SK-N-SH (cell line): ENCODE data around the gene MT1H. TPM values are rescaled to one million over a fixed set of nuclear protein-coding genes. Genes with fewer than 3 reads are reported as not detected.

ENCODE experiments used
- CTCF ChIA-PET: fragments of 300-600, 350-600 bp; formaldehyde crosslinking; extraction: SDS; loops from one replicate; lab custom pipeline; 2021; lab: Yijun Ruan, JAX
- POLR2A ChIA-PET: fragments of 350-600 bp; sonication (Branson Sonifier 250); formaldehyde crosslinking; extraction: SDS; loops from one replicate; lab custom pipeline; 2020; ENCODE audit warnings: antibody characterized with exemption, inconsistent platforms; lab: Yijun Ruan, JAX
- DNase-seq: peaks from one replicate; pipeline ENCODE4 v3.0.0; 2012
- H2AFZ ChIP-seq: fragments of 200-600 bp; sonication (generic); 2 replicates; pipeline ENCODE4 v1.8.1; 2016; ENCODE audit warnings: antibody characterized with exemption, mild to moderate bottlenecking, low read depth
- H3F3A ChIP-seq: fragments of 200-600 bp; sonication (generic); replicated peaks from 2 replicates; pipeline ENCODE3; 2016; ENCODE audit warnings: antibody characterized with exemption, mild to moderate bottlenecking; ENCODE audit not compliant: insufficient read depth
- H3K27ac ChIP-seq, 2 experiments: fragments of 200-500 bp in 1 of 2; fragments of 200-600 bp in 1 of 2; sonication (Bioruptor generic) in 1 of 2; sonication (generic), shearing (Covaris generic) in 1 of 2; 2 replicates each; pipeline versions ENCODE4 v1.5.1 to v1.6.1; 2014 to 2016; ENCODE audit warnings: low read depth in 2 of 2, inconsistent platforms in 1 of 2, low read length in 1 of 2, mild to moderate bottlenecking in 1 of 2, mixed read lengths in 1 of 2
- H3K27me3 ChIP-seq: fragments of 200-600 bp; sonication (generic), shearing (Covaris generic); 2 replicates; pipeline ENCODE4 v1.6.1; 2016; ENCODE audit warnings: mixed run types; ENCODE audit not compliant: insufficient read depth
- H3K36me3 ChIP-seq, 2 experiments: fragments of 200-500 bp in 1 of 2; fragments of 200-600 bp in 1 of 2; sonication (Bioruptor generic) in 1 of 2; sonication (generic) in 1 of 2; replicated peaks in 1 of 2; 2 replicates each; pipeline versions ENCODE3 to v1.5.1; 2014 to 2016; ENCODE audit warnings: low read length in 1 of 2, mild to moderate bottlenecking in 1 of 2; ENCODE audit not compliant: insufficient read depth in 2 of 2, control insufficient read depth in 1 of 2
- H3K4me1 ChIP-seq, 2 experiments: fragments of 200-500 bp in 1 of 2; fragments of 200-600 bp in 1 of 2; sonication (Bioruptor generic) in 1 of 2; sonication (generic), shearing (Covaris generic) in 1 of 2; 2 replicates each; pipeline versions ENCODE4 v1.5.1 to v1.6.1; 2014 to 2016; ENCODE audit warnings: low read depth in 1 of 2, low read length in 1 of 2, mixed run types in 1 of 2; ENCODE audit not compliant: insufficient read depth in 2 of 2, control insufficient read depth in 1 of 2
- H3K4me2 ChIP-seq: fragments of 200-600 bp; sonication (generic), shearing (Covaris generic); 2 replicates; pipeline ENCODE4 v1.6.1; 2017; ENCODE audit warnings: mixed run types
- H3K4me3 ChIP-seq, 2 experiments: fragments of 200-500 bp in 1 of 2; fragments of 200-600 bp in 1 of 2; sonication (Bioruptor generic) in 1 of 2; sonication (generic), shearing (Covaris generic) in 1 of 2; 2 replicates each; pipeline versions ENCODE4 v1.5.1 to v1.8.1; 2014 to 2016; ENCODE audit warnings: low read depth in 2 of 2, inconsistent platforms in 1 of 2, low read length in 1 of 2, mild to moderate bottlenecking in 1 of 2, mixed read lengths in 1 of 2, moderate library complexity in 1 of 2
- H3K79me2 ChIP-seq: fragments of 200-600 bp; sonication (generic); 2 replicates; pipeline ENCODE4 v1.8.1; 2017; ENCODE audit warnings: mild to moderate bottlenecking; ENCODE audit not compliant: insufficient read depth
- H3K9ac ChIP-seq: fragments of 200-600 bp; sonication (generic); 2 replicates; pipeline ENCODE4 v1.6.1; 2017; ENCODE audit warnings: mixed run types
- H3K9me2 ChIP-seq: fragments of 200-600 bp; sonication (generic); 2 replicates; pipeline ENCODE4 v1.6.1; 2017; ENCODE audit warnings: mixed run types
- H3K9me3 ChIP-seq: fragments of 200-600 bp; sonication (generic); 2 replicates; pipeline ENCODE4 v1.6.1; 2017; ENCODE audit warnings: mixed run types, mild to moderate bottlenecking, moderate library complexity
- H4K20me1 ChIP-seq: fragments of 200-600 bp; sonication (generic); 2 replicates; pipeline ENCODE4 v1.6.1; 2017; ENCODE audit warnings: mild to moderate bottlenecking, mixed run types; ENCODE audit not compliant: insufficient read depth
- ELF1 ChIP-seq: IDR thresholded peaks from 2 replicates; pipeline ENCODE4 v1.4.0; 2012
- FOXM1 ChIP-seq: IDR thresholded peaks from 2 replicates; pipeline ENCODE4 v1.4.0; 2012; ENCODE audit warnings: low read depth, mild to moderate bottlenecking
- JUND ChIP-seq: IDR thresholded peaks from 2 replicates; pipeline ENCODE4 v1.4.0; 2012
- MAX ChIP-seq: IDR thresholded peaks from 2 replicates; pipeline ENCODE4 v1.4.0; 2012; ENCODE audit warnings: low read depth
- NFIC ChIP-seq: IDR thresholded peaks from 2 replicates; pipeline ENCODE4 v1.4.0; 2012; ENCODE audit warnings: borderline replicate concordance
- PBX3 ChIP-seq: IDR thresholded peaks from 2 replicates; pipeline ENCODE4; 2012
- POLR2AphosphoS5 ChIP-seq: IDR thresholded peaks from 2 replicates; pipeline ENCODE4 v1.6.1; 2012; ENCODE audit warnings: low read depth, low read length
- RAD21 ChIP-seq: IDR thresholded peaks from 2 replicates; pipeline ENCODE4 v1.6.1; 2012; ENCODE audit warnings: mild to moderate bottlenecking, low read length
- USF2 ChIP-seq: fragments of 150-350 bp; IDR thresholded peaks from 2 replicates; pipeline ENCODE4 v1.6.1; 2017; ENCODE audit warnings: antibody characterized with exemption, low read length, low read depth, borderline replicate concordance
- ZBTB33 ChIP-seq: IDR thresholded peaks from 2 replicates; pipeline ENCODE4 v1.4.0; 2012; ENCODE audit warnings: low read depth, borderline replicate concordance
- WGBS: methylation state at CpG from one replicate; pipeline ENCODE4 v1.1.6; 2017; ENCODE audit warnings: low lambda C conversion rate; 5-methylcytosine and 5-hydroxymethylcytosine counted together
- polyA plus RNA-seq, 3 experiments: library from polyadenylated mRNA; depleted of rRNA; stranded (reverse); fragments of >200 nt; gene quantifications; 2 replicates each; pipeline ENCODE4 v1.2.3, GENCODE V29; 2012

Gene MT1H
- polyA plus RNA-seq, 1 of the 3 experiments (the other 2 are of a cell fraction): not detected

GRCh38 chr16:56635441-56635967 lies 34.1 kb upstream of the MT1H start (continued):
- no peak for TF ChIP-seq USF2
- no peak for TF ChIP-seq MAX
- no peak for TF ChIP-seq NFIC
- TF ChIP-seq ZBTB33: no peak
- TF ChIP-seq POLR2AphosphoS5: no peak
- TF ChIP-seq, all 33 proteins: peak for 0

GRCh38 chr16:56636616-56637413 lies 32.8 kb upstream of the MT1H start:
- no peak overlapping the region for H3K4me3 ChIP-seq
- no peaks in the 10 kb centered on the region for H3K9me2 ChIP-seq
- TF ChIP-seq PBX3: no peak
- TF ChIP-seq ELF1: no peak
- no peak for TF ChIP-seq FOXM1
- TF ChIP-seq RAD21: no peak
- TF ChIP-seq USF2: no peak
- no peak for TF ChIP-seq JUND
- H4K20me1 ChIP-seq: no peaks in the 10 kb centered on the region
- no peak for DNase-seq
- H3K4me2 ChIP-seq: no peak overlapping the region
- H3K27me3 ChIP-seq: peaks cover 31% of the 10 kb centered on the region; the same call in 1 of the 2 replicates
- no peaks in the 10 kb centered on the region for H3F3A ChIP-seq
- POLR2A ChIA-PET: no interaction called here
- CTCF ChIA-PET: interaction anchor here (2.1 kb wide), 1 partner anchor 33 kb away, joined by 6 read pairs; no protein-coding TSS in a partner anchor
- H3K27ac ChIP-seq: no peak overlapping the region
- no peak overlapping the region for H2AFZ ChIP-seq
- H3K36me3 ChIP-seq: no peaks in the 10 kb centered on the region
- no peak overlapping the region for H3K9ac ChIP-seq
- peaks cover 0 to 11% of the 10 kb centered on the region in 2 experiments; a peak in 1 of 4 replicates for H3K4me1 ChIP-seq
- WGBS: 54% methylated on average over 7 of the region's 9 CpGs
- H3K9me3 ChIP-seq: no peaks in the 10 kb centered on the region
- H3K79me2 ChIP-seq: no peaks in the 10 kb centered on the region
